ENCODE results near the gene CMTR1.

CMTR1 gene

DNA sequence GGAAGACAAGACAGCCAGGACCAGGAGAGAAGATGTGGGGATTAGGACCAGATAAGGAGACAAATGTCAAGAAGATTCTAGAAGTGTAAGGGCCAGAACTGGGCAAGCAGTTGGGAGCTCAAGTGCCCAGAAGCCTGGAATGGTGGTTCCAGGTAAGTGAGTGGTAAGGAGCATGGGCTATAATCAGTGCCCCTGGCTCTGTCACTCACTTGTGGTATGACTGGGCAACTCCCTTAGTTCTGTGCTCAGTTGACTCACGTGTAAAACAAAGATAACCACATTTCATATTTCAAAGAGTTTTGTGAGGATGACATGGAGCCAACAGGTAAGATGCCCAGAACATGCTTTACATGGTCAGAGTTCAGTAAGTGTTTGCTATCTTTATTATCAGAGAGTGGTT, 55.5 kb downstream of the CMTR1 start:
- ChIA-PET CTCF (interaction anchor here (0.5 to 0.8 kb wide), 2 partner anchors 105 to 199 kb away, joined by 3 to 6 read pairs; no protein-coding TSS in a partner anchor), POLR2A (no interaction called here)
- Histone ChIP-seq H3K36me3 (ENCODE audit: control insufficient read depth in 2 of 2, insufficient read depth in 1 of 2, low read length in 2 of 2) (peaks cover 0 to 11% of the 10 kb centered on the region in 2 experiments; a peak in 1 of 3 replicates), H3K27ac (ENCODE audit: extremely low read depth, low read depth, low read length) (no peak overlapping the region), H3K9me3 (ENCODE audit: control insufficient read depth, insufficient read depth, low read depth, low read length) (no peaks in the 10 kb centered on the region), H3K4me1 (ENCODE audit: control insufficient read depth, insufficient read depth, low read length) (peaks cover 10% of the 10 kb centered on the region), H3K4me3 (ENCODE audit: low read depth, low read length) (no peak overlapping the region)
- TF ChIP-seq ZNF513 (tag by site-specific recombination; IDR thresholded peaks at IDR 0.05), result no peak
- no peak for TF ChIP-seq PATZ1 (tag by site-specific recombination; IDR thresholded peaks at IDR 0.05)
- TF ChIP-seq ZNF423 (tag by site-specific recombination; IDR thresholded peaks at IDR 0.05), result no peak
- TF ChIP-seq, protein P1, sequence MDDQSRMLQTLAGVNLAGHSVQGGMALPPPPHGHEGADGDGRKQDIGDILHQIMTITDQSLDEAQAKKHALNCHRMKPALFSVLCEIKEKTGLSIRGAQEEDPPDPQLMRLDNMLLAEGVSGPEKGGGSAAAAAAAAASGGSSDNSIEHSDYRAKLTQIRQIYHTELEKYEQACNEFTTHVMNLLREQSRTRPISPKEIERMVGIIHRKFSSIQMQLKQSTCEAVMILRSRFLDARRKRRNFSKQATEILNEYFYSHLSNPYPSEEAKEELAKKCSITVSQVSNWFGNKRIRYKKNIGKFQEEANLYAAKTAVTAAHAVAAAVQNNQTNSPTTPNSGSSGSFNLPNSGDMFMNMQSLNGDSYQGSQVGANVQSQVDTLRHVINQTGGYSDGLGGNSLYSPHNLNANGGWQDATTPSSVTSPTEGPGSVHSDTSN (CRISPR knock-in tag; IDR thresholded peaks at IDR 0.05), result no peak

- peaks cover 0 to 5% of the 10 kb centered on the region in 2 experiments; a peak in 1 of 3 replicates for H3K36me3 ChIP-seq (ENCODE audit: control insufficient read depth in 2 of 2, insufficient read depth in 1 of 2, low read length in 2 of 2)
- H3K9me3 ChIP-seq (ENCODE audit: control insufficient read depth, insufficient read depth, low read depth, low read length), result no peaks in the 10 kb centered on the region
- H3K4me1 ChIP-seq (ENCODE audit: control insufficient read depth, insufficient read depth, low read length), result peaks cover 10% of the 10 kb centered on the region
- CTCF ChIA-PET, result interaction anchor here (0.7 to 1.0 kb wide), 5 partner anchors 8 to 118 kb away, joined by 3 to 4 read pairs (median 3); no protein-coding TSS in a partner anchor
- H3K4me3 ChIP-seq (ENCODE audit: low read depth, low read length), result no peak overlapping the region
- POLR2A ChIA-PET, result no interaction called here
- no peak overlapping the region for H3K27ac ChIP-seq (ENCODE audit: extremely low read depth, low read depth, low read length)
- TF ChIP-seq ZFHX2 (tag by site-specific recombination; conservative IDR thresholded peaks at IDR 0.05) (peak; percentile 34; the same call in 1 of the 2 replicates), ZNF155 (tag by site-specific recombination; IDR thresholded peaks at IDR 0.05) (no peak), ZNF23 (tag by site-specific recombination; IDR thresholded peaks at IDR 0.05; ENCODE audit: borderline replicate concordance) (no peak), ZNF600 (tag by site-specific recombination; IDR thresholded peaks at IDR 0.05) (peak; percentile 68; the same call in 1 of the 2 replicates), PRDM10 (tag by site-specific recombination; IDR thresholded peaks at IDR 0.05) (peak; percentile 82), ZNF335 (tag by site-specific recombination; conservative IDR thresholded peaks at IDR 0.05) (peak; percentile 75), SCRT2 (tag by site-specific recombination; IDR thresholded peaks at IDR 0.05) (peak; percentile 49), ZXDB (tag by site-specific recombination; IDR thresholded peaks at IDR 0.05) (peak; percentile 65), SP2 (tag by site-specific recombination; IDR thresholded peaks at IDR 0.05) (no peak), ZIC2 (tag by site-specific recombination; IDR thresholded peaks at IDR 0.05) (peak; percentile 96), ZNF423 (tag by site-specific recombination; IDR thresholded peaks at IDR 0.05) (peak; percentile 71; the same call in 1 of the 2 replicates), PATZ1 (tag by site-specific recombination; IDR thresholded peaks at IDR 0.05) (0 out of 2 replicates have a peak, but pooled peaks have one; percentile 21), RBAK (tag by site-specific recombination; IDR thresholded peaks at IDR 0.05) (no peak), ZNF18 (tag by site-specific recombination; IDR thresholded peaks at IDR 0.05) (peak; percentile 98)
- TF ChIP-seq, protein P2, sequence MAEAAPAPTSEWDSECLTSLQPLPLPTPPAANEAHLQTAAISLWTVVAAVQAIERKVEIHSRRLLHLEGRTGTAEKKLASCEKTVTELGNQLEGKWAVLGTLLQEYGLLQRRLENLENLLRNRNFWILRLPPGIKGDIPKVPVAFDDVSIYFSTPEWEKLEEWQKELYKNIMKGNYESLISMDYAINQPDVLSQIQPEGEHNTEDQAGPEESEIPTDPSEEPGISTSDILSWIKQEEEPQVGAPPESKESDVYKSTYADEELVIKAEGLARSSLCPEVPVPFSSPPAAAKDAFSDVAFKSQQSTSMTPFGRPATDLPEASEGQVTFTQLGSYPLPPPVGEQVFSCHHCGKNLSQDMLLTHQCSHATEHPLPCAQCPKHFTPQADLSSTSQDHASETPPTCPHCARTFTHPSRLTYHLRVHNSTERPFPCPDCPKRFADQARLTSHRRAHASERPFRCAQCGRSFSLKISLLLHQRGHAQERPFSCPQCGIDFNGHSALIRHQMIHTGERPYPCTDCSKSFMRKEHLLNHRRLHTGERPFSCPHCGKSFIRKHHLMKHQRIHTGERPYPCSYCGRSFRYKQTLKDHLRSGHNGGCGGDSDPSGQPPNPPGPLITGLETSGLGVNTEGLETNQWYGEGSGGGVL (tag by site-specific recombination; IDR thresholded peaks at IDR 0.05), result no peak
Observed at GRCh38 chr6:37489697-37490336, 56.8 kb downstream of the CMTR1 start.
